ENCODE results near the gene UAP1. TPM values are rescaled to one million over a fixed set of nuclear protein-coding genes. Genes with fewer than 3 reads are reported as not detected.

Gene UAP1
- 332 and 391 TPM in 2 replicates for total RNA-seq

DNA sequence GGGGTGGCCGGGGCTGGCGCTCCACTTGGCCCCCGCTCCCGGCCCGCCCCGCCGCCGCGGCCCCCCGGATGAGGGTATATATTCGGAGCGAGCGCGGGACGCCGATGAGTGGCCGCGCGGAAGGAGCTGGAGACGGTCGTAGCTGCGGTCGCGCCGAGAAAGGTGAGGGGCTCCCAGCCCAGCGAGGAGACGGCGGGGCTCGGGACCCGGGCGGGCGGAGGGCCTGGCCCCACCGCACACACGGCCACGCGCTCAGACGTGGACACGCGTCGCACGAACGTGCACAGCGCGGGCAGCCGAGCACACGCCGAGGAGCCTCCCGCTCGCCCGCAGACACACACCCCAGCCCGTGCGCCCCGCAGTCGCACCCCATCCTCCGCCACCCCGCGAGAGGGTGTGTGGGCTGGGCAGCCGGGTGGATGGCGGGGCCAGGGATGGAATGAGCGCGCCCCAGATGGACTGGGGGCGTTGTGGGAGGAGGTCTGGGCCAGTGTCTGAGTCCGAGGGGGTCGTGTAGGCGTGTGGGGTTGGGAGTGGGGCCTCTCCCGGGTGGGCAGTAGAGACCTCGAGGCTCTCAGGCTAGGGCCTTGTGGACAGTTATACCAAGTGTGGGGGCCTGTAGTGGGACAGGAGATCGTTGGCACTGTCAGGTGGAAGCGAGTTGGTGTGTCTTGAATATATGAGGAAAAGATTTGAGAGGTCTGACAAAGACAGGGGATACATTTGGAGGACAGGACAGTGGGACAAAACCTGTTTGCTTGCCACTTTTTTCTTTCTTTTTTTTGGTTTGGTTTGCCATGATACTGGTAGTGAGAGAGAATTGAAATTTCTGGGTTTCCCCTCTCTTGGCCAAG, at the start of gene UAP1:
UAP1 (plus strand) TSS at position 107 of the 854 bp plus-strand sequence. CDS start 4,347 bp downstream, outside the sequence.

GRCh38 chr1:162632217-162632666, 70.7 kb downstream of the UAP1 start, which contains the start of gene DDR2:
TSS of gene DDR2 (plus strand) at chr1:162632464. CDS start at chr1:162719064, 86,600 bp downstream.

Small RNAs within 50 kb of the gene (small RNA-seq; reads per million reads assigned to genes)
- not detected for gene UQCRBP2

Other genes with a start within 250 kb of the UAP1 start
- gene SPATA46, start 184.9 kb upstream of the UAP1 start, total RNA-seq: not detected in 2 replicates
- 0.65 and 0.78 TPM in 2 replicates for gene C1orf226, start 180.0 kb upstream of the UAP1 start, total RNA-seq
- 0.11 TPM in 1 of 2 replicates, not detected in the other for gene SH2D1B, start 149.6 kb upstream of the UAP1 start, total RNA-seq
- gene UHMK1, start 63.9 kb upstream of the UAP1 start, total RNA-seq: 75.8 and 92.5 TPM in 2 replicates
- 292 and 396 TPM in 2 replicates for gene DDR2, start 70.7 kb downstream of the UAP1 start, total RNA-seq
- gene HSD17B7, start 229.0 kb downstream of the UAP1 start, total RNA-seq: 9.8 and 12.1 TPM in 2 replicates

Measured in articular chondrocyte of knee joint (primary cell).